HG02798 (cell line): Measurements from ENCODE around the gene COPS4.
"Not testable (repeated sequence)": the region's sequence is repeated elsewhere in the genome, so short reads cannot be mapped to it uniquely, and the experiment has no call there.

Experiments used
- ATAC-seq: cut with Tn5 transposase; IDR thresholded peaks from one replicate; pipeline ENCODE4 v1.9.1; 2021; ENCODE audit warnings: mild to moderate bottlenecking; ENCODE audit not compliant: unreplicated experiment, poor library complexity

Gene COPS4

GRCh38 chr4:83034630-83035494, at the start of gene COPS4:
Gene COPS4, plus strand, starts transcription at chr4:83035183. Its CDS starts 42 bp downstream, at chr4:83035225.
- ATAC-seq: peak; percentile 99

GRCh38 chr4:82987519-82987918, 47.5 kb upstream of the COPS4 start:
- not testable (repeated sequence) for ATAC-seq

- ATAC-seq: no peak
Observed at GRCh38 chr4:82988323-82988832, 46.6 kb upstream of the COPS4 start.

- ATAC-seq: peak; percentile 95
Observed at GRCh38 chr4:82989575-82990429, 45.2 kb upstream of the COPS4 start.

- ATAC-seq: no peak
Observed at GRCh38 chr4:82994834-82995233, 40.1 kb upstream of the COPS4 start.

- no peak for ATAC-seq
Observed at GRCh38 chr4:82998898-82999297, 36.1 kb upstream of the COPS4 start.

GRCh38 chr4:83002329-83002728, 32.7 kb upstream of the COPS4 start:
- ATAC-seq: no peak

- ATAC-seq: not testable (repeated sequence)
Observed at GRCh38 chr4:83003044-83003791, 31.8 kb upstream of the COPS4 start.

GRCh38 chr4:83009529-83009928, 25.5 kb upstream of the COPS4 start:
- ATAC-seq: no peak

GRCh38 chr4:83010111-83010521, 24.9 kb upstream of the COPS4 start:
- no peak for ATAC-seq

GRCh38 chr4:83010522-83011318, 24.3 kb upstream of the COPS4 start, which contains the start of gene LIN54:
Gene LIN54, minus strand, starts transcription at chr4:83010823. Its CDS starts 25,979 bp downstream, at chr4:82984844.
- peak; percentile 49 for ATAC-seq

GRCh38 chr4:83011689-83012199, 23.2 kb upstream of the COPS4 start:
- ATAC-seq: no peak

GRCh38 chr4:83012200-83012686, 22.7 kb upstream of the COPS4 start:
- ATAC-seq: peak; percentile 12

GRCh38 chr4:83012687-83013419, 22.1 kb upstream of the COPS4 start:
- ATAC-seq: peak; percentile 90

GRCh38 chr4:83013420-83013867, 21.5 kb upstream of the COPS4 start:
- ATAC-seq: no peak

- no peak for ATAC-seq
Observed at GRCh38 chr4:83013902-83014301, 21.1 kb upstream of the COPS4 start.

GRCh38 chr4:83019794-83020494, 15.0 kb upstream of the COPS4 start:
- ATAC-seq: peak; percentile 44
